Psoas muscle (tissue), 8 donors: ENCODE results near the gene YBX3. TPM values are rescaled to one million over a fixed set of nuclear protein-coding genes. Genes with fewer than 3 reads are reported as not detected.

Experiments
- ATAC-seq, 4 donors: fragments of 200-7000 bp; cut with Tn5 transposase; one replicate each; pipeline ENCODE4 v1.9.1; 2020; ENCODE audit warnings: moderate library complexity in 3 of 4, mild to moderate bottlenecking in 2 of 4
- DNase-seq, 2 donors: peaks; one replicate each; pipeline ENCODE4 v3.0.0-alpha.2; 2020
- H3K27ac ChIP-seq: fragments of 200-600 bp; one replicate; pipeline ENCODE4 v1.8.0; 2022
- H3K27me3 ChIP-seq, 3 donors: fragments of 200-600 bp in 1 of 3; one replicate each; pipeline versions ENCODE4 v1.6.1 to v1.8.0; 2013 to 2022; ENCODE audit warnings: low read length in 2 of 3, mild to moderate bottlenecking in 2 of 3, moderate library complexity in 1 of 3; ENCODE audit not compliant: insufficient read depth in 3 of 3
- H3K36me3 ChIP-seq, 2 donors: fragments of 200-600 bp in 1 of 2; one replicate each; pipeline versions ENCODE4 v1.6.1 to v1.8.0; 2013 to 2022; ENCODE audit warnings: low read depth in 1 of 2, mild to moderate bottlenecking in 1 of 2, moderate library complexity in 1 of 2; ENCODE audit not compliant: insufficient read depth in 1 of 2
- H3K4me1 ChIP-seq: fragments of 200-600 bp; one replicate; pipeline ENCODE4 v1.8.0; 2022
- H3K4me3 ChIP-seq: fragments of 200-600 bp; one replicate; pipeline ENCODE4 v1.8.0; 2022; ENCODE audit warnings: mild to moderate bottlenecking
- H3K9me3 ChIP-seq: fragments of 200-600 bp; one replicate; pipeline ENCODE4 v1.8.0; 2022
- CTCF ChIP-seq: fragments of 200-600 bp; IDR thresholded peaks from one replicate; pipeline ENCODE4 v1.8.0; 2022; ENCODE audit warnings: antibody characterized with exemption
- WGBS, 3 donors: extraction: QIAGEN DNeasy Blood & Tissue Kit; methylation state at CpG; one replicate each; pipeline versions ENCODE4 v1.1.6 to v1.1.7; 2013; 5-methylcytosine and 5-hydroxymethylcytosine counted together
- intact Hi-C, 2 donors: fragments of 100-400 bp; cut with DNase I; formaldehyde crosslinking; loops; one replicate each; pipeline versions ENCODE4 v1.11.0 to v1.14.2; 2022
- polyA plus RNA-seq, 3 donors: library from polyadenylated mRNA; stranded (reverse); fragments of 200-250 nt; gene quantifications; one replicate each; pipeline ENCODE4 v1.2.3, GENCODE V29; 2013
- total RNA-seq, 4 donors: library from RNA; stranded (reverse); fragmentation: NEBNext Ultra II Directional in 2 of 4; extraction: Animal tissue kit (Norgen Biotek cat#: 25700) in 2 of 4; gene quantifications; one replicate each; pipeline versions ENCODE4 v1.2.1 to v1.2.4, GENCODE V29; 2021 to 2023
- donor health status: healthy with polysubstance abuse.
- donor health status: DM: no; HTN: no; CAD: no; lungs with moderate emphysema.
- donor health status: Bipolar disorder and iron deficiency.
- donor health status: healthy.
- donor health status: DM: yes; HTN: yes; CAD: no.
- donor health status: DM: no; HTN: no; CAD: no.
- donor health status: DM: no; HTN: no; CAD: no.
- donor health status: DM: yes; HTN: yes; CAD: no.

Gene YBX3
- total and polyA plus RNA-seq, 7 donors, result 2,735 to 6,125 (median 4,885) TPM

GRCh38 chr12:10705655-10706054 is 17.5 kb downstream of the YBX3 start:
- DNase-seq (no peak), ATAC-seq (peak; percentile 13 to 70 (median 50))
- peaks cover 73% of the 10 kb centered on the region for H3K4me1 ChIP-seq
- WGBS, 3 donors, result 5 to 33% (median 9%) methylated on average over 2 of the region's 2 CpGs
- H3K9me3 ChIP-seq, result no peaks in the 10 kb centered on the region
- no peak for TF ChIP-seq CTCF
- H3K27ac ChIP-seq, result peak overlapping the region; percentile 98
- H3K4me3 ChIP-seq, result peak overlapping the region; percentile 47
- H3K36me3 ChIP-seq, result peaks cover 21 to 100% of the 10 kb centered on the region in 2 donors
- intact Hi-C loops, result no loop called here
- H3K27me3 ChIP-seq, result no peaks in the 10 kb centered on the region

- Histone ChIP-seq H3K9me3 (no peaks in the 10 kb centered on the region), H3K36me3 (peaks cover 16 to 100% of the 10 kb centered on the region in 2 donors), H3K4me1 (peaks cover 38% of the 10 kb centered on the region), H3K4me3 (no peak overlapping the region), H3K27me3 (no peaks in the 10 kb centered on the region), H3K27ac (peak overlapping the region; percentile 98)
- no peak for DNase-seq
- WGBS, 3 donors, result 91 to 94% (median 92%) methylated on average over 14 of the region's 14 CpGs
- no peak for TF ChIP-seq CTCF
- intact Hi-C loops, result no loop called here
- ATAC-seq, result no peak
These were observed 21.3 kb downstream of the YBX3 start for GRCh38 chr12:10701843-10702242.

- 63 to 75% (median 75%) methylated on average over 3 of the region's 3 CpGs for WGBS, 3 donors
- H3K4me1 ChIP-seq, result peaks cover 31% of the 10 kb centered on the region
- intact Hi-C loops, result no loop called here
- TF ChIP-seq CTCF, result no peak
- H3K27me3 ChIP-seq, result no peaks in the 10 kb centered on the region
- H3K27ac ChIP-seq, result peak overlapping the region; percentile 98
- no peaks in the 10 kb centered on the region for H3K9me3 ChIP-seq
- DNase-seq (no peak), ATAC-seq (no peak)
- no peak overlapping the region for H3K4me3 ChIP-seq
- H3K36me3 ChIP-seq, result peaks cover 16 to 99% of the 10 kb centered on the region in 2 donors
These were observed 21.9 kb downstream of the YBX3 start for GRCh38 chr12:10701131-10701681.

GRCh38 chr12:10700581-10700980 is 22.5 kb downstream of the YBX3 start:
- ATAC-seq (no peak), DNase-seq (no peak)
- Histone ChIP-seq H3K4me3 (no peak overlapping the region), H3K36me3 (peaks cover 16 to 92% of the 10 kb centered on the region in 2 donors), H3K9me3 (no peaks in the 10 kb centered on the region), H3K27ac (peak overlapping the region; percentile 98), H3K4me1 (peaks cover 25% of the 10 kb centered on the region), H3K27me3 (no peaks in the 10 kb centered on the region)
- intact Hi-C loops, result no loop called here
- 85 to 93% (median 92%) methylated on average over 3 of the region's 3 CpGs for WGBS, 3 donors
- TF ChIP-seq CTCF, result no peak

GRCh38 chr12:10697862-10698261 is 25.3 kb downstream of the YBX3 start:
- H3K27ac ChIP-seq, result peak overlapping the region; percentile 5
- no peak for TF ChIP-seq CTCF
- peaks cover 4% of the 10 kb centered on the region for H3K4me1 ChIP-seq
- no peaks in the 10 kb centered on the region for H3K9me3 ChIP-seq
- DNase-seq (no peak), ATAC-seq (no peak)
- no peak overlapping the region for H3K4me3 ChIP-seq
- intact Hi-C loops, result no loop called here
- no peaks in the 10 kb centered on the region for H3K27me3 ChIP-seq
- 81 to 100% (median 85%) methylated on average over 1 of the region's 1 CpG for WGBS, 3 donors
- peaks cover 12 to 65% of the 10 kb centered on the region in 2 donors for H3K36me3 ChIP-seq
